H9 (cell line): ENCODE data around the gene GTPBP6. TPM values are rescaled to one million over a fixed set of nuclear protein-coding genes. Genes with fewer than 3 reads are reported as not detected.

Source experiments
- DNase-seq: peaks from one replicate; pipeline ENCODE4 v3.0.0-alpha.2; 2017
- H2AFZ ChIP-seq: one replicate; pipeline ENCODE4 v1.6.1; 2013; ENCODE audit warnings: mild to moderate bottlenecking, low read length, control low read depth, moderate library complexity
- H2AK5ac ChIP-seq: 2 replicates; pipeline ENCODE4 v1.6.1; 2013; ENCODE audit warnings: low read length, control low read depth, mixed read lengths; ENCODE audit not compliant: insufficient read length
- H2BK120ac ChIP-seq: one replicate; pipeline ENCODE4 v1.6.1; 2013; ENCODE audit warnings: low read depth, mild to moderate bottlenecking, low read length, control low read depth, inconsistent platforms; ENCODE audit not compliant: poor library complexity, severe bottlenecking
- H2BK12ac ChIP-seq: 2 replicates; pipeline ENCODE4 v1.6.1; 2013; ENCODE audit warnings: low read length, control low read depth, mixed read lengths, low read depth; ENCODE audit not compliant: insufficient read length
- H2BK15ac ChIP-seq: 2 replicates; pipeline ENCODE4 v1.6.1; 2013; ENCODE audit warnings: low read depth, low read length, control low read depth
- H2BK20ac ChIP-seq: one replicate; pipeline ENCODE4 v1.6.1; 2013; ENCODE audit warnings: low read depth, mild to moderate bottlenecking, low read length, control low read depth, inconsistent platforms; ENCODE audit not compliant: poor library complexity, severe bottlenecking
- H2BK5ac ChIP-seq: 2 replicates; pipeline ENCODE4 v1.6.1; 2013; ENCODE audit warnings: low read length, control low read depth, mixed read lengths; ENCODE audit not compliant: insufficient read length
- H3K14ac ChIP-seq: 2 replicates; pipeline ENCODE4 v1.6.1; 2013; ENCODE audit warnings: low read length, control low read depth; ENCODE audit not compliant: insufficient read depth
- H3K18ac ChIP-seq: 2 replicates; pipeline ENCODE4 v1.6.1; 2013; ENCODE audit warnings: low read depth, mild to moderate bottlenecking, mixed read lengths, low read length, control low read depth; ENCODE audit not compliant: insufficient read length
- H3K23ac ChIP-seq: 2 replicates; pipeline ENCODE4 v1.6.1; 2013; ENCODE audit warnings: low read length, control low read depth, mixed read lengths, low read depth; ENCODE audit not compliant: insufficient read length
- H3K23me2 ChIP-seq: 2 replicates; pipeline ENCODE4 v1.6.1; 2013; ENCODE audit warnings: low read depth, mild to moderate bottlenecking, mixed read lengths, low read length, control low read depth; ENCODE audit not compliant: insufficient read length, poor library complexity, severe bottlenecking
- H3K27ac ChIP-seq: 2 replicates; pipeline ENCODE4 v1.5.1; 2013; ENCODE audit warnings: low read length, control low read depth, mixed read lengths, low read depth; ENCODE audit not compliant: insufficient read length
- H3K27me3 ChIP-seq: 2 replicates; pipeline ENCODE4 v1.6.1; 2013; ENCODE audit warnings: low read length, control low read depth, inconsistent platforms; ENCODE audit not compliant: insufficient read depth
- H3K4ac ChIP-seq: 2 replicates; pipeline ENCODE4 v1.6.1; 2013; ENCODE audit warnings: low read depth, mild to moderate bottlenecking, control low read depth, inconsistent platforms, low read length, moderate library complexity
- H3K4me1 ChIP-seq: 2 replicates; pipeline ENCODE4 v1.6.1; 2013; ENCODE audit warnings: low read length, control low read depth, inconsistent platforms; ENCODE audit not compliant: insufficient read depth
- H3K4me2 ChIP-seq: 2 replicates; pipeline ENCODE4 v1.6.1; 2013; ENCODE audit warnings: low read length, control low read depth, mixed read lengths; ENCODE audit not compliant: insufficient read length, insufficient read depth
- H3K56ac ChIP-seq: 2 replicates; pipeline ENCODE4 v1.6.1; 2013; ENCODE audit warnings: low read depth, mild to moderate bottlenecking, mixed read lengths, low read length, control low read depth; ENCODE audit not compliant: insufficient read length
- H3K79me1 ChIP-seq: 2 replicates; pipeline ENCODE4 v1.6.1; 2013; ENCODE audit warnings: low read depth, mild to moderate bottlenecking, moderate library complexity, low read length, control low read depth, inconsistent platforms; ENCODE audit not compliant: insufficient read depth, poor library complexity, severe bottlenecking
- H3K79me2 ChIP-seq: 2 replicates; pipeline ENCODE4 v1.6.1; 2013; ENCODE audit warnings: low read length, control low read depth, inconsistent platforms; ENCODE audit not compliant: insufficient read depth
- H3K9ac ChIP-seq: 2 replicates; pipeline ENCODE4 v1.6.1; 2013; ENCODE audit warnings: low read length, control low read depth, mixed read lengths; ENCODE audit not compliant: insufficient read length; ENCODE audit errors: extremely low read depth
- H3K9me3 ChIP-seq: one replicate; pipeline ENCODE4 v1.6.1; 2013; ENCODE audit warnings: low read depth, low read length, inconsistent platforms; ENCODE audit not compliant: control insufficient read depth
- H3T11ph ChIP-seq: one replicate; pipeline ENCODE4 v1.6.1; 2013; ENCODE audit warnings: mild to moderate bottlenecking, low read length, control low read depth, inconsistent platforms
- H4K20me1 ChIP-seq: one replicate; pipeline ENCODE4 v1.6.1; 2013; ENCODE audit not compliant: control insufficient read depth, insufficient read length, insufficient read depth
- H4K5ac ChIP-seq: 2 replicates; pipeline ENCODE4 v1.6.1; 2013; ENCODE audit warnings: low read depth, mild to moderate bottlenecking, mixed read lengths, low read length, control low read depth; ENCODE audit not compliant: insufficient read length
- H4K8ac ChIP-seq: replicated peaks from 2 replicates; pipeline ENCODE4 v1.6.1; 2013; ENCODE audit warnings: low read length, control low read depth, mixed read lengths, low read depth; ENCODE audit not compliant: insufficient read length
- H4K91ac ChIP-seq: 2 replicates; pipeline ENCODE4 v1.6.1; 2013; ENCODE audit warnings: low read depth, mild to moderate bottlenecking, moderate library complexity, mixed read lengths, low read length, control low read depth; ENCODE audit not compliant: insufficient read length
- H3K27ac Mint-ChIP-seq, 3 experiments: 2 replicates in 2 of 3; 3 replicates in 1 of 3; pipeline ENCODE4 v1.8.0; 2020 to 2021; ENCODE audit warnings: mixed read lengths in 3 of 3, mild to moderate bottlenecking in 1 of 3, moderate library complexity in 1 of 3
- H3K27me3 Mint-ChIP-seq: 2 replicates; pipeline ENCODE4 v1.8.0; 2021; ENCODE audit warnings: low read depth, mild to moderate bottlenecking, moderate library complexity, mixed read lengths
- H3K36me3 Mint-ChIP-seq, 3 experiments: 2 replicates in 2 of 3; 3 replicates in 1 of 3; pipeline ENCODE4 v1.8.0; 2020 to 2021; ENCODE audit warnings: low read depth in 3 of 3, mixed read lengths in 3 of 3; ENCODE audit not compliant: insufficient read depth in 1 of 3
- H3K4me1 Mint-ChIP-seq, 2 experiments: 2 replicates each; pipeline ENCODE4 v1.8.0; 2020; ENCODE audit warnings: mixed read lengths in 2 of 2
- H3K4me3 Mint-ChIP-seq, 2 experiments: 2 replicates in 1 of 2; 3 replicates in 1 of 2; pipeline ENCODE4 v1.8.0; 2020 to 2021; ENCODE audit warnings: mild to moderate bottlenecking in 2 of 2, mixed read lengths in 2 of 2, moderate library complexity in 1 of 2
- H3K9me3 Mint-ChIP-seq, 2 experiments: 2 replicates in 1 of 2; 3 replicates in 1 of 2; pipeline ENCODE4 v1.8.0; 2020; ENCODE audit warnings: mild to moderate bottlenecking in 2 of 2, mixed read lengths in 2 of 2, moderate library complexity in 1 of 2
- CTCF ChIP-seq: fragments of 200-600 bp; sonication (generic); conservative IDR thresholded peaks from 3 replicates; pipeline ENCODE4 v1.8.0; 2021; ENCODE audit warnings: antibody characterized with exemption, mild to moderate bottlenecking
- WGBS: extraction: QIAGEN DNeasy Blood & Tissue Kit; methylation state at CpG from one replicate; pipeline ENCODE4 v1.1.7; 2013; ENCODE audit warnings: missing lambda C conversion rate, low lambda C conversion rate, mixed read lengths; ENCODE audit not compliant: insufficient read length; ENCODE audit errors: extremely low coverage; 5-methylcytosine and 5-hydroxymethylcytosine counted together
- total RNA-seq: library from RNA; stranded (reverse); gene quantifications from 2 replicates; pipeline ENCODE4 v1.2.1, GENCODE V29; 2021

The GTPBP6 gene
- total RNA-seq, 1 experiment from 2014 or later = 64.0 TPM

- Histone ChIP-seq H3K9ac (no peak overlapping the region), H2BK5ac (no peak overlapping the region), H2BK15ac (no peak overlapping the region), H4K8ac (peak overlapping the region; percentile 71), H4K5ac (peak overlapping the region; percentile 14), H3K79me2 (peaks cover 10% of the 10 kb centered on the region), H3K18ac (no peak overlapping the region), H3T11ph (no peak overlapping the region), H3K14ac (no peak overlapping the region), H3K4ac (no peak overlapping the region), H3K4me2 (no peak overlapping the region), H2AFZ (no peak overlapping the region), H3K4me1 (peaks cover 3% of the 10 kb centered on the region; the same call in 1 of the 2 replicates), H3K79me1 (peaks cover 6% of the 10 kb centered on the region), H2BK12ac (no peak overlapping the region), H3K27me3 (no peaks in the 10 kb centered on the region; the same call in 1 of the 2 replicates), H2AK5ac (no peak overlapping the region), H2BK20ac (no peak overlapping the region), H2BK120ac (no peak overlapping the region), H4K20me1 (peaks cover 3% of the 10 kb centered on the region), H3K56ac (no peak overlapping the region), H4K91ac (no peak overlapping the region), H3K23me2 (no peaks in the 10 kb centered on the region), H3K23ac (no peak overlapping the region), H3K9me3 (peaks cover 5% of the 10 kb centered on the region), H3K27ac (no peak overlapping the region)
- H3K4me3 Mint-ChIP-seq = peak overlapping the region in 1 of 2 experiments; percentile 42; a peak in 1 of 5 replicates
- peaks cover 57 to 61% (median 57%) of the 10 kb centered on the region in 3 experiments for H3K36me3 Mint-ChIP-seq
- no peaks in the 10 kb centered on the region; a peak in 1 of 5 replicates for H3K9me3 Mint-ChIP-seq
- no CpG with 5 or more reads among the region's 13 CpGs for WGBS
- no peaks in the 10 kb centered on the region for H3K27me3 Mint-ChIP-seq
- peaks cover 3 to 21% of the 10 kb centered on the region in 2 experiments for H3K4me1 Mint-ChIP-seq
- no peak for TF ChIP-seq CTCF
- peak overlapping the region in 2 of 3 experiments; percentile 57 to 89; a peak in 3 of 7 replicates for H3K27ac Mint-ChIP-seq
- DNase-seq = no peak
Measured at GRCh38 chrX:285076-285677, 33.4 kb downstream of the GTPBP6 start.
